GM18517 (cell line): Measurements from ENCODE around the gene SLC22A3.
"Not testable (repeated sequence)": the region's sequence is repeated elsewhere in the genome, so short reads cannot be mapped to it uniquely, and the experiment has no call there.

Experiments used
- ATAC-seq: cut with Tn5 transposase; IDR thresholded peaks from one replicate; pipeline ENCODE4 v1.9.1; 2021; ENCODE audit warnings: mild to moderate bottlenecking, moderate library complexity; ENCODE audit not compliant: unreplicated experiment

The SLC22A3 gene

DNA sequence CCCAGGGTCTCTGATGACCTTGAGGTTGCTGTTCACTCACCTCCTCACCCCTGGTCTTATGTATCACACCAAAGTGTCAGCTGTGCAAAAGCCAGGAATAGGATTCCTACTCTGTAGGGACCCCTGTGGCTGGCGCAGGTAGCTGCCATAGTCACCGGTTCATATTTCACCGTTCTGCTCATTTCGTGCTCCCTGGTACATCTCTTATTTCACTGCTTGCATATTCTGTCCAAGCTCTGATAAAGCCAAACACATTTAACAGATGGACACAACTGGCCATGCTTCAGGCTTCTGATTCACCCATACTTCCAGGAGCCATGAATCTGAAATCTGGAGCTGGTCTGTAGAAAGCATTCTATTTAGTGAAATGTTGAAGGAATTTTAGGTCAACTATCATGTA lies 20.5 kb downstream of the SLC22A3 start:
- ATAC-seq = no peak

DNA sequence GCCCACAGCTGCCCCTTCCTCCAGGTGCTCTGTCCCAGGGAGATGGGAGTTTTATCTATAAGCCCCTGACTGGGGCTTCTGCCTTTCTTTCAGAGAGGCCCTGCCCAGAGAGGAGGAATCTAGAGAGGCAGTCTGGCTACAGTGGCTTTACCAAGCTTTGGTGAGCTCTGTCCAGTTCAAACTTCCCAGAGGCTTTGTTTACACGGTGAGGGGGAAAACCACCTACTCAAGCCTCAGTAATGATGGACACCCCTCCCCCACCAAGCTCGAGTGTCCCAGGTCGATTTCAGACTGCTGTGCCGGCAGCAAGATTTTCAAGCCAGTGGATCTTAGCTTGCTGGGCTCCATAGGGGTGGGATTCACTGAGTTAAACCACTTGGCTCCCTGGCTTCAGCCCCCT lies 25.4 kb downstream of the SLC22A3 start:
- not testable (repeated sequence) for ATAC-seq

DNA sequence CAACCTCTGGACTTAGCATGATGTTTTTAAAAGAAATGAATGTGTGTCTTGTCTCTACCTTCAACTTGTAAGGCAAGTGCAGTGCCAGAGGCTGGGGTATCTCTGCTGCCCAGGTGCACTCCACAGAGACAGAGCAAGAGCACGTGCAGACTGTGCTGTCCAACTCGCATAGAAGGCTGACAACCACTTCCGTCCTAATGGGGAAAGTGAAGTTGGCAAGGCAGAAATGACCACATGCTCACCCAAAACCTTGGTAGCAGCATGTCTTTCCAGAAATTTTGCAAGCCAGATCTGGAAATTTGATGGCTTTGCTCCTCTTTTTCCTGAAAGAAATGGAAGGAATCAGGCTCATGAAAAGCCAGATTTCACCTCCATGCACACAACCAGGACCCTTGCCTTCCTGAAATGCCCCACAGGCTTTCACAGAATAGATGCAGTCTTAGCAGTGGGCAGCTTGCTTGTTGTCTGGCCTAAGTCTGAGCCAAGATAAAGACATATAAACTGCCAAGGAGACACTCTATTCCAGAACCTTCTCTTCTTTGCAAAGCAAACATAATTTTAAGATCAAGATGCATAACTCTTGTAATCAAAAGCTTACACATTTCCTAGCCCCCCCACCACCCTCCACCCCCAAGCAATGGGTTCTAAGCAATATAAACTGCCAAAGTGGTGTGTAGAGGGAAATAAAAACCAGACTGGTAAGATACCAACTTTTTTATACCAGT lies 26.8 kb downstream of the SLC22A3 start:
- ATAC-seq = no peak

DNA sequence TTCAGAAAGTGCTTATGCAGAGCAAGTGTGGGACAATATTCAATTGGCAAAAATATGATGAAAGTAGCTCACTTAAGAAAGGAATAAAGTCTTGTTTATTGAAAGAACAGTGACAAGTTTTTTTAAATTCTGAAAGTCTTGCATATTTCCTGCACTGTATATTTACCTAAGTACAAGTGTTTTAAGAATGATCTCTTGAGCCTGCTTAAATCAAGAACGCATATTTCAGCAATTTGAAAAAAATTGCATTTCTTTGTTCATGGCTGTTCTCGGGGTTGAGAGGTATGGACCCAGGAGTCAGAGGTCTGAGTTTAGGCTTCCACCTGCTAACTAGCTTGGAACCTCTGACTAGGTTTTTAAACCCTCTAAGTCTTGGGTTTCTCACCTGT lies 27.4 kb downstream of the SLC22A3 start:
- ATAC-seq = no peak

DNA sequence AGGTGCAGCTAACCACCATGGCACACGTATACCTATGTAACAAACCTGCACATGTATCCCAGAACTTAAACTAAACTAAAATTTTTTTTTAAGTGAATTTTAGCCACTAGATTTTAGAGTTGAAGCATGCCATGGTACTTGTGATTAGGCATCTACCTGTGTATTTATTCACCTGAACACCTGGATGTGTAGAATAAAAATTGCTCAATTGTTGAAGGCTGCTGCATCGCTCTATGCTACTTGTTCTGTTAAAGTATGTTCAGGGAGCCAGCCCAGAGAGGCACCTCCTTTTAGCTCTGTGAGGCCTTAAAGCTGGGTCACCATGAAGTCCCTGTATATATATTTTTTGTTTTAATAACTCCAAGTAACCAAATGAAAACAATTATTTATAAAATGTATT lies 28.3 kb downstream of the SLC22A3 start:
- no peak for ATAC-seq

DNA sequence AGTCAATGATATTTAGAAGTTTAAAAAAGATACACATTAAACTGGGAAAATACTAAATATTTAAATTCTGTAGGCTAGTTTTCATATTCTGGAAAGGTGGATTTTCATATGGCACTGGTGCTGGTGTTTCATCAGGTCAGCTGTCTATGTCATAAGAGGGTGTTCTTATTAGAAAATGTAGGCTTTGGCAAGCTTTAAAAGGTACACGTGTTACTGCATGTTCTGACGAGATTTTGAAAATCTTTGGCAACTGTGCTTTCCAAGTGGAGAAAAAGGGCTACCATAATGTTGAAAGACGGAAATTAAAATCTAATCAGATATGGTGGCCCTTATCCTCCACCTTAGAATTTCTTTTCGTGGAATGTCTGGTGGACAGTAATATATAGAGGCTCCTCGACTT lies 30.0 kb downstream of the SLC22A3 start:
- ATAC-seq = no peak

DNA sequence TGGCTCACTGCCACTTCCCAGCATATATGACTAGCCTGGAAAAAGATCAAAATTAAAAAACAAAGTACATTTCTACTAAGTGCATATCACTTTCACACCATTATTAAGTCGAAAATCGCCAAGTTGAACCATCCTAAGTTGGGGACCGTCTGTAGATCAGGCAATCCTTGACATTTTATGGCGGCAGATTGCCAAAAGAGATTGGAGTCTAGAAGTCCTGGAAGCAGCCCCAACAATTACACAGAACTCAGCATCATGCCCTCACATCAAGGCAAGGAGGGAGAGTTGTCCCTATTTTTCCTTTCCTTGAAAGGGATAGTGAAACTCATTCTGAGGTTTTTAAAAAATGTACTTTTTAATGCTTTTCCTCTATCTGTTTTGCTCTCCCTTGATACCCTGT lies 30.7 kb downstream of the SLC22A3 start:
- ATAC-seq = no peak

DNA sequence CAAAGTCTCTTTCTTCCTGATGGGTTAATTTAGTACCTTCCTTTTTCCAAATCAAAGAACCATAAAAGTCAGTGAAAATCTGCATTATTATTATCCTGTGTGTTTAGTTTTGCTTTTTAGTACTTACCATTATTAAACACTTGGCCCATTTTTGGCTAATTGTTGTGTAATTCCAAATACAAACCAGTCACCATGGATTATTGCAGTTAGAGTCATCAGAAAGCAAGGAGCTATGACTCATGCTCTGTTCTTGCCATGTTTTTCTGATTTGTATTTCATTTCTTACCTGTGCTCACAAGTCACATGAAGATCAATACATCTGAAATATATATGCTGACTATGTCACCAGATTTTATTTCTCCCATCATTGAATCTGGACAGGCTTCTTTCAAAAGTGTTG lies 31.3 kb downstream of the SLC22A3 start:
- no peak for ATAC-seq

DNA sequence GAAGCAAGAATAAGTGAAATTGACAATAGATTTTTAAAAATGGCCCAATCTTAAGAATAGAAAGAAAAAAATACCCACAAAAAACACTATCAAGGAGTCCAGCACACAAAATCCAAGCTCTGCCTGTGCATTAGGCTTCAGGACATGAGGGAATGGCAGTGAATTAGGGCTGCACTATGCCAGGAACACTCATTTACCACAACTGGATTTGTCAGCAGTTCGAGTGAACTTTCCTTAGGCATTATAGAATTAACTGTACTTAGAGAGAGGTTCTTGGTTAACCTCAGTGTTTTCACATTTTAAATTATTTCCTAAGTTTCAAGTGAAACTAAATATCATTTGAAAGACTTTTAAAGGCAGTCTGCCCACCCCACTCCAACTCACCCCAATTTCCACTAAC lies 34.8 kb downstream of the SLC22A3 start:
- no peak for ATAC-seq

DNA sequence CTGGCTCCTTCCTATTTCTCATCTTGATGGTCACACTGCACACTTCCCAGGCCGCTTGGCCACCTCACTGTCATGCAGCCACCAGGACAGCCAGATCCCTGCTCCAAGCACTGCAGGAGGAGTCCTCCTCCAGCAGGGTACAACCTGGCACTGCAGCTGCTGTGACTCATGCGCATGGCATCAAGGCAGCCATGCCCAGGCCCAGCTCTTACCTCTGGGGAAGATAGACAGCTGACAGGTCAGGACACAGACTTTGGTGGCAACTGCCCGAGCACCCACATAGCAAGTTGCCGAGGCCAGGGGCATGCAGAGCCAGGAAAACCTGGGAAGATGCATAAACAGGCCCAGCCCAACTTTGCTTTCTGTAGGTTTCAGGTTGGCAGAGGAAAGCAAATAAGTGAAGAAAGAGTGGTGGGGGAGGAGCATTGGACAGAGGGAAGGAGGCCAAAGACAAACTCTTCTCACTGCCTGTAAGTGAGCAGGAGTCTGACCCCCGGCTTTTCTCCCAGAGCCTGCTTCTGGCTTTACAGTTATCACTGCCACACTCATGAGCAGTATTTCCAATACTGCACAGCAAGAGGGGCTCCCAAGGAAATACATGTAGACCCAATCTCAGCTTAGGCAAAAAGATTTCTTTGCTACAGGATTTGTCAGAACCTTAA lies 38.8 kb downstream of the SLC22A3 start:
- ATAC-seq = no peak

DNA sequence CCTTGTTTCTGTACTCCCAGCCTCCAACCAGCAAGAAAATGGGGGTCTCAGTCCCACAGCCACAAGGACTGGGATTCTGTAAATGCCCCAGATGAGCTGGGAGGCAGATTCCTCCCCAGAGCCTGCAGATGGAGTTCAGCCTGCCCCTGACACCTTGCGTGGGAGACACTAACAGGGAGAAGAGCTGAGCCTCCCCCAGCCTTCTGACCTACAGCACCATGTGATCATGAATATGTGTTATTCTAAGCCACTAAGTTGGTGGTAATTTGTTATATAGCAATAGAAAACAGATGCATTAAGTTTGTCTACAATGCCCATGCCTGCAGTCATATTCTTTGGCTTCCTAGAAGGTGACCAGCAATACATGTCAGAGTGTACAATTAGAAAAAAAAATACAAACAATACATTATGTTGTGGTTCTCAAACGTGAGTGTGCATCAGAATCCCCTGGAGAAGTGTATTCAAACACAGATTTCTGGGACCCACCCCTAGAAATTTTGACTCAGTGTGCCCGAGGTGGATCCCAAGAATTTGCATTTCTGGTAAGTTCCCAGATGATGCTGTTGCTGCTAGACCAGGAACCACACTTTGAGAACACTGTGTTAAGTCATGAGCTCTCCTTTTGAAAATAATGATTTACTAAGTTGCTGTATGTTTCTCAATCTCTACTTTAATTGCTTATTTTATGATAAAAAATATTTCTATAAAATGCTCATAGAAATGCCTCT lies 39.9 kb downstream of the SLC22A3 start:
- no peak for ATAC-seq

DNA sequence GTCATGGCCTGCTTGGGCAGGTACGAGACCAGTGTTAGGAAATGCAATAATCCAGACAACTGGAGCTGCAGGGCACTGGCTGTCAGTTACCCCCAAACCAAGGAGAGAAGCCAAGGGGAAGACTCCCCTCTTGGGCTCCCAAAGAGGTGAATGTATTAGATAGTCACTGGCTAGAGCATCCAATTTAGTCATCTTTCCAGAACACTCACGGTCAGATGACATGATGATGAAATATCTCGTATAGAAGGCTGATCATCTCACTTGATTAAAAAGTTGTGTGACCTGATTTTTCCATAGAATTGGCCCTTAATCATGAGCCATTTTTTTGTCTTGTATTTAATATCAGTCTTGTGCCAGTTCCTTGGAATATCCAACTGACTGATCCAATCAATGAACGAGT lies 40.7 kb downstream of the SLC22A3 start:
- ATAC-seq = no peak

DNA sequence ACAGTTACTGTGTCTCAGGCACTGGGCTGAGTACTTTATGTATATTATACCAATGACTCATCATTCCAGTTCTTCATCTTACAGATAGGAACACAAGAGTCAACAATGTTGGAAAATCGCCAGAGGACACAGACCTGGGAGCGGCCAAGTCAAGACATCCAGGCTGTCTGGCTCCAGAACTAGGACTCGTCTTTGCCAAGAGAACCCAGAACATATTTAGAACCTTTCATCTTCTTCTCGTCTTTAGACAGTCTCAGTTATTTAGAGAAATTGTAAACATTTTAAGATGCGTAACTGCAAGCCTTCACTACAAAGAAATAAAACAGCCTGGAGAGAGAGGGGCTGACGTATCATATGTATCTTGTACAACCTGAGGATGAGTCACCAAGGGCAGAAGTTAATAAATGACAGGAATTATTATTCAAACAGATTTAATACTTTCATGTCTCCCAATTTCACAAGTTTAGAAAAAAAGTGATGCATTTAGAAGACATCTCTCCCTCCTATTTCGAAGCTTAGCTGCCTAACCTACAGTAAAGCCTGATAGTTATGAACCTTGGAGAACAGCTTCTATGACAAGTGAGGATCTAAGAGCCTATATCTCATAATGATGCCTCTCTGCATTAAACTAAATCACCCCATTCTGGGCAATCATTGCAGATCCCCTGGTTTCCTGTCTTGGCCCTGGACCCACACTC lies 43.4 kb downstream of the SLC22A3 start:
- no peak for ATAC-seq

DNA sequence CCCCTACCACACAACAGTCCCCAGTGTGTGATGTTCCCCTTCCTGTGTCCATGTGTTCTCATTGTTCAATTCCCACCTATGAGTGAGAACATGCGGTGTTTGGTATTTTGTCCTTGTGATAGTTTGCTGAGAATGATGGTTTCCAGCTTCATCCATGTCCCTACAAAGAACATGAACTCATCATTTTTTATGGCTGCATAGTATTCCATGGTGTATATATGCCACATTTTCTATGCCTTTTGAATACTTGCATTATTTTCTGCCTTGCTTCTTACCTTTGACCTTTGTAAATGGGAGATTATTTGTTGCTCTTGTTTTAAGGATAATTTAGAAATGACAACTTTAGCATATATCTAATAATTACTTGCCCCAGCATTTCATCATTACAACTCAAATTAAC lies 45.3 kb downstream of the SLC22A3 start:
- ATAC-seq = not testable (repeated sequence)

DNA sequence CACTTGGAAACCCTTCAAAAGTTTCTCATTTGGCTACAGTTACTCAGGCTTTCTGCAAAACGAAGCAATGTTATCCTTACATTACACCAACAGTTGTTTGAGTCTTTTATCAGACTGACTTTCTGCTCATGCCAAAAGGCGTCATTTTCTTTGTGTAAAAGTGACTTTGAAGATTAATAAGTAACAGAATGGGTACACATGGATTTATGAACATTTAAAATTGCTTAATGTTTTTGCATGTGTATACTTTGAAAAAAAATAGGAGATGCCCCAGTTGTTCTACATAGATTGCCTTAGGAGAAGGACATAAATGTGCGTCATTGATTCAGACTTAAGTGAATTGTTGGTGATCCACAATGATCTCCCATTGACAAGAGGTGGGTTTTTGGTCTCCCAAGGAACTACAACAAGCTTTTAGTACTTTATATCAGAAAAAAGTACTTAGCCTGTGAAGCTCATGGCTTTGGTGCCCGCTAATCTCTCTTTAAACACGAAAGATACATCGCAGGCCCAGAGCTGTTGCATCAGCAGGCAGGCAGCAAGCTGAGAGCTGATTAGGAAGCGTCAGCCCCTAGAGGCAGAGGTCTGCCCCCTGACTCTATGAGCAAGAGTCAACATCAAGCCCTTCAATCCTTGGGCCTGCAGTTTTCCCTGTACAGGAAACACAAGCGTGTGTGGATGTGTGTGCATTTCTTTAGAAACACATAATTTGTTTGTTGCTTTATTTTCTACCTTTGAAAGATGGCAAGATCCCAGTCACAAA lies 45.9 kb downstream of the SLC22A3 start:
- no peak for ATAC-seq

DNA sequence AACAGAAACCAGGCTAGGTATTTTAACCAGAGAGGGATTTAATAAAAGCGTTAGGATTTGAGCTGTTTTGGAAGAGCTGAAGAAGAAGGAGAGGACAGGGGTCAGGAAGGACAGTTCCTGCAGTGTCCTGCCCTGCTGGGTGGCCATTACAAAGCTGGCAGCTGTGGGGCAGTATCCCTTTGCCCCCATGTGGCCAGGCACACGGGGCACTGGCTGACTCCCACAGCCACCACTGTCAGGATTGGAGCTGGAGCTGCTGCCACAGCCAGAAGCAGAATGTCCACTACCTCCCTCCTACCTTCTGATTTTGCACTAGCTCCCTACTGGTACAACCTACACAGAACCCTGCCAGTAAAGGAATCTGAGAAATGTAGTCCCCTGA lies 46.5 kb downstream of the SLC22A3 start:
- ATAC-seq = no peak

DNA sequence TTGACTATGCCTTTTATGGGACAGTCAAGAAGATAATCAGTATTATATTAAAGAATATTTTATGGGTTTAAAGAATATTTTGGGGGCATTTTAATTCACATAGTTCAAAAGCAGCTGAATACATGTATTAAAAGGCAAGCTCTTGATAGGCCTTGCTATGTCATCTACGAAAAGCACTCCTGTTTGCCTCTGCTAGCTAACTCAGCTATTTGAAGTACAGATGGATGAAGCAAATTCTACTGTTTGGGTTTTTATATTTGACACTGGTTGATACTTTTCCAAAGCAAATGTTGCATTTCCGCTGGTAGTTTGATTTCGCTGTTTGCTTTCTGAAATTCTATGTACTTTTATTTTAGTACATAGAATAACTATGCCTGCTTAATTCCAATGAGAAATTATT lies 47.0 kb downstream of the SLC22A3 start:
- no peak for ATAC-seq

DNA sequence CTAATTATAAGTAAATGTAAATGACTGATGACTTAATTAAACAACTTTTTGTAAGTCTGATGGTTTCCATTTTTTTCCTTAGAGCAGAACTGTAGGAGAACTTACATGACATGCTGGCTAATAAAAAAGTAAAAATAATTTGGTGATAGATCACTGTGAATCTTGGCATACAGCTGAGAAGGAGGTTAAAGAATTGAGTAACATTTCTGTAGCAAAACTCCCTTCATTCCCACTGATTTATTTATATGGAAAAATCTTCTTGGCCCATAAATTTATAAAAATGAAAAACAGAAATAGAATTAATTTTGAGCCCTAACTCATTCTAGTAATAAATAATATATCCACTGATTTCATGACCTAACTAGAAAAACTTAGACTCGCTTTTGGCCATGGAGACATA lies 48.1 kb downstream of the SLC22A3 start:
- ATAC-seq = no peak

DNA sequence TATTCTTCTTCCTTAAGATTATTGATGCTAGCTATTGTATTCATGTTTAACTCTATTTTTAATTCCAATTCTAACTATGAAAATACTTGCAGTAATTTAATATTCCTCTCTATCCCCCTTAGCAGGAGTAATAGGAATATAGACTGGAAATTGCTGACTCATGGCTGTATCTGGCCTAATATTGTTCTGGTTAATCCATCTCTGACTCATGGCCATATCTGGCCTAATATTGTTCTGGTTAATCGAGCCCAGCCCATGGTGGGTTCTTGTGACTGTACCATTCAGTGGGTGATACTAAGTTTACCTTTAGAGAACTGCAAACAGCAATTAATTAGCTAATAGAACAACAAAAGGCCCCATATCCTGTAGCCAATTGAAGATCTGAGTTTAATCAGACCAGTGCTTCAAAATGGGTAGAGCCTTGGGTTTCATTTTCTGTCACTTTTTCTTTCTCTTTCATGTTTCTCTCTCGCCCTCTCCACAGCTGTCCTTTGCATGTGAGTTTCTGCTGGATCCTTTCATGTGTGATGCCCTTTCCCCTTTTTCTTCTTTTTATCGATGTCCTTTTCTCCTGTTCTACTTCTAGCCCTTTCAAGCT lies 50.6 kb downstream of the SLC22A3 start:
- ATAC-seq = peak; percentile 100

DNA sequence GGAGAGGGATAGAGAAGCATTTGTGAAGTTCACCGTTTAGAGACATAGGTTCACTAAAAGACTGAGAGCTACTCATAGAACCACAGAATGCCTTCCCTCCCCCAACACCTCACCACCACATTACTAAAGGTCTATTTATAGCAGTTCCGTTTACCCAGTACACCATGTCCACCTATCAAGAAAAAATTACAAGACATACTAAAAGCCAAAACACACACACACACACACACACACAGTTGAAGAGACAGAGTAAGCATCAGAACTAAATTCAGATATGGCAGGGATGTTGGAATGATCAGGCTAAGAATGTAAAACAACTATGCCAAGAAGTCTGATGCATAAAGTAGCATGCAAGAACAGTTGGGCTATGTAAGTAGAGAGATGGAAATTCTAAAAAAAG lies 52.3 kb downstream of the SLC22A3 start:
- ATAC-seq = no peak
